Brain microvascular endothelial cell (primary cell): ENCODE data around the gene PDLIM1.
"Not testable (repeated sequence)": the region's sequence is repeated elsewhere in the genome, so short reads cannot be mapped to it uniquely, and the experiment has no call there.

Source experiments
- DNase-seq: peaks from one replicate; pipeline ENCODE4 v3.0.0-alpha.2; 2020
- H3K27ac ChIP-seq: fragments of 250-450 bp; sonication (Bioruptor Pico); 2 replicates; pipeline ENCODE4 v1.5.1; 2020; ENCODE audit warnings: mild to moderate bottlenecking, moderate library complexity
- H3K27me3 ChIP-seq: fragments of 250-450 bp; sonication (Bioruptor Pico); replicated peaks from 2 replicates; pipeline ENCODE4 v1.5.1; 2020; ENCODE audit warnings: mild to moderate bottlenecking
- H3K36me3 ChIP-seq: fragments of 250-450 bp; sonication (Bioruptor Pico); replicated peaks from 2 replicates; pipeline ENCODE4 v1.5.1; 2020; ENCODE audit warnings: mild to moderate bottlenecking
- H3K4me3 ChIP-seq: 2 replicates; pipeline ENCODE4 v1.5.1; 2011; ENCODE audit warnings: low read depth, mild to moderate bottlenecking, control low read depth, low read length, moderate library complexity
- in situ Hi-C: cut with HindIII; loops from 2 replicates; pipeline ENCODE4 v1.10.0; 2017; ENCODE audit warnings: low sequenced_read_pairs, low pct_ligation_motif_present
- TF ChIP-seq, protein P1 (sequence below): IDR thresholded peaks from 2 replicates; pipeline ENCODE4 v1.5.1; 2011; ENCODE audit warnings: low read depth, mild to moderate bottlenecking, moderate library complexity, low read length, control low read depth, inconsistent platforms; ENCODE audit errors: missing control alignments

Gene PDLIM1

DNA sequence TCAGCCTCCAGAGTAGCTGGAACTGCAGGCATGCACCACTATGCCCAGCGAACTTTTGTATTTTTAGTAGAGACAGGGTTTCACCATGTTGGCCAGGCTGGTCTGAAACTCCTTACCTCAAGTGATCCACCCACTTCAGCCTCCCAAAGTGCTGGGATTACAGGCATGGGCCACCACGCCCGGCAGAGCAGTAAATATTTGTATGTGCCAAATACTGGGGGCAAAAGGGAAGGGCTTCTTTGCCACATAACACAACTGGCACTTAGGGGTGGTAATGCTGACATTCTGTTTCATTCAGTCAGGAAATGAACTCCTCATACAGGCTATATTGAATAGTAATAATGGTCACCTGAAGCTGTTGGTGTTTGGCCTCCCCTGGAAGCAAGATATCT, 55.1 kb downstream of the PDLIM1 start:
- no peak overlapping the region for H3K27ac ChIP-seq

DNA sequence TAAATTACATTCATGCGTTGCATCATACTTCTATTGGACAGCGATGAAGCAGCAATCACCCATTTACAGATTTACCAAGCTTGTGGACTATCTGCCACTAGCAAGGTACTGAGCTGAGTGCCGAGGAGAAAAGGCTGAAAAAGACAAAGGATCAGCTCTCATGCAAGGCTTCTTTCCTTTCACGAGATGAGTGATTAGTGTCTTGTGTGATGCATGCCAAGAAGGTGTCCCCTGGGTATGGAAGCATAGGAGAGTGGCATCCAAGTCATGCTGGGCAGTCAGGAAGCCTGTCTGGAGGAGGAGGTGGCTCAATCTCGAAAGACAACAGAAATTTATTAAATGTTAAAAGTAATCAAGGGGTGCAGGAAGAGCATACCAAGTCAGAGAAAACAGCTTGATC, 55.9 kb downstream of the PDLIM1 start:
- DNase-seq, result no peak
- H3K4me3 ChIP-seq, result no peak overlapping the region
- no peak overlapping the region for H3K27ac ChIP-seq
- no peaks in the 10 kb centered on the region for H3K27me3 ChIP-seq
- in situ Hi-C loops, result no loop called here
- TF ChIP-seq, protein P1, sequence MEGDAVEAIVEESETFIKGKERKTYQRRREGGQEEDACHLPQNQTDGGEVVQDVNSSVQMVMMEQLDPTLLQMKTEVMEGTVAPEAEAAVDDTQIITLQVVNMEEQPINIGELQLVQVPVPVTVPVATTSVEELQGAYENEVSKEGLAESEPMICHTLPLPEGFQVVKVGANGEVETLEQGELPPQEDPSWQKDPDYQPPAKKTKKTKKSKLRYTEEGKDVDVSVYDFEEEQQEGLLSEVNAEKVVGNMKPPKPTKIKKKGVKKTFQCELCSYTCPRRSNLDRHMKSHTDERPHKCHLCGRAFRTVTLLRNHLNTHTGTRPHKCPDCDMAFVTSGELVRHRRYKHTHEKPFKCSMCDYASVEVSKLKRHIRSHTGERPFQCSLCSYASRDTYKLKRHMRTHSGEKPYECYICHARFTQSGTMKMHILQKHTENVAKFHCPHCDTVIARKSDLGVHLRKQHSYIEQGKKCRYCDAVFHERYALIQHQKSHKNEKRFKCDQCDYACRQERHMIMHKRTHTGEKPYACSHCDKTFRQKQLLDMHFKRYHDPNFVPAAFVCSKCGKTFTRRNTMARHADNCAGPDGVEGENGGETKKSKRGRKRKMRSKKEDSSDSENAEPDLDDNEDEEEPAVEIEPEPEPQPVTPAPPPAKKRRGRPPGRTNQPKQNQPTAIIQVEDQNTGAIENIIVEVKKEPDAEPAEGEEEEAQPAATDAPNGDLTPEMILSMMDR, result no peak
- peaks cover 8% of the 10 kb centered on the region for H3K36me3 ChIP-seq

More for the DNA sequence above, 55.1 kb downstream of the PDLIM1 start:
- Histone ChIP-seq H3K36me3 (peaks cover 11% of the 10 kb centered on the region), H3K4me3 (no peak overlapping the region), H3K27me3 (no peaks in the 10 kb centered on the region)
- no peak for DNase-seq
- in situ Hi-C loops, result no loop called here
- TF ChIP-seq, protein P1, result no peak

DNA sequence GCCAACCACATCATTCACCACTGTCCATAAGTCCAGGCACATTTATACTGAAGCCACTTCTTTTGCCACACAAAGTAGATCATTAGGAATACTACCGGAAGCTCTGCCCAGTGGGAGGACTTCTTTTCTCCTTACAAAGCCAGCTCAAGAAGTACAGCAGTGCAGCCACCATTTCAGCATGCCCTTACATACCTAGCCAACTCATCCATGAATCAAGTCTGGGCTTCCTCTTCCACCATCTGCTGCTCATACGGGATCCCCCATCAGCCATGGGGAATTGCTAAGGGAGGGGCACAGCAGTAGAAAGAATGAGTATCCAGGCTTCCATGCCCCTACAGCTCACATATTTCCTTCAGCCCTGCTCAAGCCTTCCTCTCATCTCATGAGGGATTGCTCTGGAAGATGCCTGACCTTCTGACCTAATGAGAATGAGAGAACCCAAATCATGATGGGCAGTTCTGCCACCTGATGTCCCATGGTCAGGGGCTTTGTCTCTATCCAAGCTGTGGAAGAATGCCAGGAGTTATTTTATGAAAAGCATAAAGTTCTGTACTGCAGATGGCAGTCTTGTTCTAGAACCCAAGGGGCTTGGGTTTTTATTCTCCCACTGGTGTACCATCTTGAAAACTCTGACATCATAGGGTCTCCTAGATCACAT, 57.3 kb downstream of the PDLIM1 start:
- in situ Hi-C loops, result no loop called here
- TF ChIP-seq, protein P1, result no peak
- Histone ChIP-seq H3K27ac (no peak overlapping the region), H3K36me3 (peaks cover 7% of the 10 kb centered on the region), H3K27me3 (no peaks in the 10 kb centered on the region), H3K4me3 (no peak overlapping the region)
- no peak for DNase-seq

DNA sequence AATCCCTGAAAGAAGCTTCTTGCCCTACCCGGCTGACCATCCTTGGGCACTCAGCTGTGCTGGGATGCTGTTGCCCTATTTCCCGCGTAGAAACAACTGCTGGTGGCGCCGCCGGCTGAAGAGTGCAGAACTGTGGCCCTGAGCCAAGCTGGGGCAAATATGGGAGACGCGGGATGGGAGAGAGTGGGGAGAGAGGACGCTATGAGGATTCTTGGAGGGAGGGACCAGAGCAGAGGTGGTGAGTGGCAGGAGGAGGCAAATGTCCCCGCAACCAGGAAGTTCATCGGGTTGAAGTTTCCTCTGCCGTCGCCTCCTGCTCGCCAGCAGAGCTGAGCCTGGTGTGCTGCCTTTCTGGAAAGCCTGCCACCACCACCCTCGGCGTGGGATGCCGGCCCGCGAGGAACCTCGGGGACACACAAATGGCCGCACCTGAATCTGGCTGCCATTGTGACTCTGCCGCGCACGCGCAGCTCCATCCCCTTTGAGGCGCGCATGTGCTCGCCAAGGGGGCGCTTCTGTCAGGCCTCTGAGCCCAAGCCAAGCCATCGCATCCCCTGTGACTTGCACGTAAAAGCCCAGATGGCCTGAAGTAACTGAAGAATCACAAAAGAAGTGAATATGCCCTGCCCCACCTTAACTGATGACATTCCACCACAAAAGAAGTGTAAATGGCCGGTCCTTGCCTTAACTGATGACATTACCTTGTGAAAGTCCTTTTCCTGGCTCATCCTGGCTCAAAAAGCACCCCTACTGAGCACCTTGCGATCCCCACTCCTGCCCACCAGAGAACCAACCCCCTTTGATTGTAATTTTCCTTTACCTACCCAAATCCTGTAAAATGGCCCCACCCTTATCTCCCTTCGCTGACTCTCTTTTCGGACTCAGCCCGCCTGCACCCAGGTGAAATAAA, 59.9 kb downstream of the PDLIM1 start:
- H3K36me3 ChIP-seq, H3K27me3 ChIP-seq, in situ Hi-C loops, DNase-seq: not testable (repeated sequence)
- peak overlapping the region; percentile 51 for H3K27ac ChIP-seq
- peak overlapping the region; percentile 50 for H3K4me3 ChIP-seq

DNA sequence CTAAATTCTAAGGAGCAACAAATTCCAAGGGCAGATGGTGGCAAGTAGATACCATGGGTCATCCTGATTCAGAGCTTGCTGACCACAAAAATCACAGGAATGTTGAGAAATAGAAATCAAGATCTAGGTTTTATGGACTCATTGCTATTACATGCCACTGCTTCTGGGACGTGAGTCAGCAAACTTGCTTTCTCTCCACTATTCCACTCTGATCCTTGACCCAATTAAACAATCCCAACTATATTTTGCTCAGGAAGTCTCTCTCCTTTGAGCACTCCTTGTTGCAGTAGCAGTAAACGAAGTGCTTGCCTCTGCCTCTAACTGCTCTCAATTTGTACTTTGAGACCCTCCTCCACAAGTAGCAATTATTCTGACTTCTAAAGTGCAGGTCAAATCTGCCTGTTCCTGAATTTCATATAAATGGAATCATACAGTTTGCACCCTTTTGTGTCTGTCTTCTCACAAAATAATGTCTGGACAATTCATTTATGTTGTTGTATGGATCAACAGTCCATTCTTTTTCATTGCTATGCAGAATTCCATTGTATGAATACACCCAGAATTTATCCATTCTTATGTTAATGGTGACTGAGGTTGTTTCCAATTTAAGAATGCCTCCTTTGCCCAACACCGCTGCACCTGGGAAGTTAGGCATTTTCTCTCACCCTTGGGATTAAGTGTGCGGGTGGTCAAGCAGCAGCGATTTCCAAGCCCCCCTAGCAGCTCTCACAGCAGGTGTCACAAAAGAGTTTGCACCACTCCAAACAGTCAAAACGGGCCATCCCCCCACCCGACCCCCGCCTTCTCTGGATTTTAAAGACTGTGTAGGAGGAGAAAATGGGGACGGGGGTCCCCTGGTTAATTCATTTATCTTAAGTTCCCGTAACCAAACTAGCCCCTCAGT, 60.8 kb downstream of the PDLIM1 start:
- TF ChIP-seq, protein P1, result no peak
- peak overlapping the region; percentile 89 for H3K27ac ChIP-seq
- H3K36me3 ChIP-seq, result no peaks in the 10 kb centered on the region
- peak overlapping the region; percentile 50 for H3K4me3 ChIP-seq
- in situ Hi-C loops, result no loop called here
- peak; percentile 94 for DNase-seq
- H3K27me3 ChIP-seq, result no peaks in the 10 kb centered on the region

DNA sequence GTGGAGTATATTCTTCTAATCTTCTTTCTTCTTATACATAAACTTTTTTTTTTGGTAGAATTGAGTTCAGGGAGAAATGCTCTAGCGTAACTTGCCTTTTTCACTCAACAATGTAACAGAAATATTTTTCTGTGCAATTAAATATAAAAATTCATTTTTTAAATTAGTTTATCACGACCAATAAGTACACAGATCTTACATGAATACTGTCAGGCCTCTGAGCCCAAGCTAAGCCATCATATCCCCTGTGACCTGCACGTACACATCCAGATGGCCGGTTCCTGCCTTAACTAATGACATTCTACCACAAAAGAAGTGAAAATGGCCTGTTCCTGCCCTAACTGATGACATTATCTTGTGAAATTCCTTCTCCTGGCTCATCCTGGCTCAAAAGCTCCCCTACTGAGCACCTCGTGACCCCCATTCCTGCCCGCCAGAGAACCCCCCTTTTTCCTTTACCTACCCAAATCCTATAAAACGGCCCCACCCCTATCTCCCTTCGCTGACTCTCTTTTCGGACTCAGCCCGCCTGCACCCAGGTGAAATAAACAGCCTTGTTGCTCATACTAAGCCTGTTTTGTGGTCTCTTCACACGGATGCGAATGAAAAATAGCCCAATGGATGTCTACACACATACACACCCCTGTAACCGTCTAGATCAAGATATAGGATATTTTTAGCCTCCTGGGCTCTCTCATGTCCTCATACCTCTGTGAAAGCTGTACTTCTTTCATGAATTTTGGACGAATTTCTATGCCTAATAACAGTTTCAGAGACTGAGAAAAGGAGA, 61.7 kb downstream of the PDLIM1 start:
- DNase-seq, H3K27me3 ChIP-seq, H3K36me3 ChIP-seq, H3K4me3 ChIP-seq, in situ Hi-C loops: not testable (repeated sequence)
- peak overlapping the region; percentile 89 for H3K27ac ChIP-seq
